ENCODE data around the gene GPHB5.

DNA sequence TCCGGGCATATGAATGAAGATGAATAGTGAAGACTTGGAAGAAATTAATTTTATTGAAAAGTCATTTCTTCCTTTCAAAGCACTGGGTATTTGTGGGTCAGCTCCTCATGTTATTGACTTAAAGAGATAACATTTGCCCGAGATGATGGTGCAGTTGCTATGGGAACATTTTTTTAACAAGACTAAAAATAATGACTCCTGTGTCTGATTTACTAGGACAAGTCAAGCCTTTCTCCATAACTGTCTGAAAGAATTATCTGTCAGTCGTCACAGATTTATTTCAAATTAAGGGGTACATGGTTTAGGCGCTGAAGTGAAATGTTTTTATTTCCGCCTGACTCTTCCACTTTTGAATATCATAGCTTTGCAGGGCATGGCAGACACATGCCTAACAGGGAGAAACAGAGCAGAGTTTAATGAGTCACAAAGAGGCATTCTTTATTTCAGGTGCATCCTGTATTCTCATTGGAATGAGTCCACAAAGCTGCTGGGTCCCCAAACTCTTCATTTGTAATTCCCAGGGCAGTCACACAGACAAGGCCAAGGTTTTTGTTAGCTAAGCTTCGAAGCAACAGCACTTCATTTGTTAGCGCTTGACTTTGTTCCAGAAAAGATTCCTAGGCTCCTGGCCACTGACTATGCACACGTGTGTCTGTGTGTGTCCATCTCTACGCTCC is 4.3 kb upstream of the GPHB5 start:
- no peak for TF ChIP-seq POLR2AphosphoS5 (IDR thresholded peaks at IDR 0.05; ENCODE audit: low read depth)
- TF ChIP-seq, protein P1, sequence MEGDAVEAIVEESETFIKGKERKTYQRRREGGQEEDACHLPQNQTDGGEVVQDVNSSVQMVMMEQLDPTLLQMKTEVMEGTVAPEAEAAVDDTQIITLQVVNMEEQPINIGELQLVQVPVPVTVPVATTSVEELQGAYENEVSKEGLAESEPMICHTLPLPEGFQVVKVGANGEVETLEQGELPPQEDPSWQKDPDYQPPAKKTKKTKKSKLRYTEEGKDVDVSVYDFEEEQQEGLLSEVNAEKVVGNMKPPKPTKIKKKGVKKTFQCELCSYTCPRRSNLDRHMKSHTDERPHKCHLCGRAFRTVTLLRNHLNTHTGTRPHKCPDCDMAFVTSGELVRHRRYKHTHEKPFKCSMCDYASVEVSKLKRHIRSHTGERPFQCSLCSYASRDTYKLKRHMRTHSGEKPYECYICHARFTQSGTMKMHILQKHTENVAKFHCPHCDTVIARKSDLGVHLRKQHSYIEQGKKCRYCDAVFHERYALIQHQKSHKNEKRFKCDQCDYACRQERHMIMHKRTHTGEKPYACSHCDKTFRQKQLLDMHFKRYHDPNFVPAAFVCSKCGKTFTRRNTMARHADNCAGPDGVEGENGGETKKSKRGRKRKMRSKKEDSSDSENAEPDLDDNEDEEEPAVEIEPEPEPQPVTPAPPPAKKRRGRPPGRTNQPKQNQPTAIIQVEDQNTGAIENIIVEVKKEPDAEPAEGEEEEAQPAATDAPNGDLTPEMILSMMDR (conservative IDR thresholded peaks at IDR 0.05; ENCODE audit: low read depth in 2 of 2) = no peak
- no peak for TF ChIP-seq EZH2 (IDR thresholded peaks at IDR 0.05; ENCODE audit: low read depth, unreplicated experiment)
- TF ChIP-seq, protein P2, sequence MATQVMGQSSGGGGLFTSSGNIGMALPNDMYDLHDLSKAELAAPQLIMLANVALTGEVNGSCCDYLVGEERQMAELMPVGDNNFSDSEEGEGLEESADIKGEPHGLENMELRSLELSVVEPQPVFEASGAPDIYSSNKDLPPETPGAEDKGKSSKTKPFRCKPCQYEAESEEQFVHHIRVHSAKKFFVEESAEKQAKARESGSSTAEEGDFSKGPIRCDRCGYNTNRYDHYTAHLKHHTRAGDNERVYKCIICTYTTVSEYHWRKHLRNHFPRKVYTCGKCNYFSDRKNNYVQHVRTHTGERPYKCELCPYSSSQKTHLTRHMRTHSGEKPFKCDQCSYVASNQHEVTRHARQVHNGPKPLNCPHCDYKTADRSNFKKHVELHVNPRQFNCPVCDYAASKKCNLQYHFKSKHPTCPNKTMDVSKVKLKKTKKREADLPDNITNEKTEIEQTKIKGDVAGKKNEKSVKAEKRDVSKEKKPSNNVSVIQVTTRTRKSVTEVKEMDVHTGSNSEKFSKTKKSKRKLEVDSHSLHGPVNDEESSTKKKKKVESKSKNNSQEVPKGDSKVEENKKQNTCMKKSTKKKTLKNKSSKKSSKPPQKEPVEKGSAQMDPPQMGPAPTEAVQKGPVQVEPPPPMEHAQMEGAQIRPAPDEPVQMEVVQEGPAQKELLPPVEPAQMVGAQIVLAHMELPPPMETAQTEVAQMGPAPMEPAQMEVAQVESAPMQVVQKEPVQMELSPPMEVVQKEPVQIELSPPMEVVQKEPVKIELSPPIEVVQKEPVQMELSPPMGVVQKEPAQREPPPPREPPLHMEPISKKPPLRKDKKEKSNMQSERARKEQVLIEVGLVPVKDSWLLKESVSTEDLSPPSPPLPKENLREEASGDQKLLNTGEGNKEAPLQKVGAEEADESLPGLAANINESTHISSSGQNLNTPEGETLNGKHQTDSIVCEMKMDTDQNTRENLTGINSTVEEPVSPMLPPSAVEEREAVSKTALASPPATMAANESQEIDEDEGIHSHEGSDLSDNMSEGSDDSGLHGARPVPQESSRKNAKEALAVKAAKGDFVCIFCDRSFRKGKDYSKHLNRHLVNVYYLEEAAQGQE (IDR thresholded peaks at IDR 0.05; ENCODE audit: unreplicated experiment) = no peak
- no peak for TF ChIP-seq ZNF331 (CRISPR knock-in tag; IDR thresholded peaks at IDR 0.05; ENCODE audit: low read depth)
- TF ChIP-seq NANOG (IDR thresholded peaks at IDR 0.05; ENCODE audit: borderline replicate concordance) = no peak
- no peak for TF ChIP-seq EZH2phosphoT487 (IDR thresholded peaks at IDR 0.05; ENCODE audit: unreplicated experiment)
- TF ChIP-seq, protein P3, sequence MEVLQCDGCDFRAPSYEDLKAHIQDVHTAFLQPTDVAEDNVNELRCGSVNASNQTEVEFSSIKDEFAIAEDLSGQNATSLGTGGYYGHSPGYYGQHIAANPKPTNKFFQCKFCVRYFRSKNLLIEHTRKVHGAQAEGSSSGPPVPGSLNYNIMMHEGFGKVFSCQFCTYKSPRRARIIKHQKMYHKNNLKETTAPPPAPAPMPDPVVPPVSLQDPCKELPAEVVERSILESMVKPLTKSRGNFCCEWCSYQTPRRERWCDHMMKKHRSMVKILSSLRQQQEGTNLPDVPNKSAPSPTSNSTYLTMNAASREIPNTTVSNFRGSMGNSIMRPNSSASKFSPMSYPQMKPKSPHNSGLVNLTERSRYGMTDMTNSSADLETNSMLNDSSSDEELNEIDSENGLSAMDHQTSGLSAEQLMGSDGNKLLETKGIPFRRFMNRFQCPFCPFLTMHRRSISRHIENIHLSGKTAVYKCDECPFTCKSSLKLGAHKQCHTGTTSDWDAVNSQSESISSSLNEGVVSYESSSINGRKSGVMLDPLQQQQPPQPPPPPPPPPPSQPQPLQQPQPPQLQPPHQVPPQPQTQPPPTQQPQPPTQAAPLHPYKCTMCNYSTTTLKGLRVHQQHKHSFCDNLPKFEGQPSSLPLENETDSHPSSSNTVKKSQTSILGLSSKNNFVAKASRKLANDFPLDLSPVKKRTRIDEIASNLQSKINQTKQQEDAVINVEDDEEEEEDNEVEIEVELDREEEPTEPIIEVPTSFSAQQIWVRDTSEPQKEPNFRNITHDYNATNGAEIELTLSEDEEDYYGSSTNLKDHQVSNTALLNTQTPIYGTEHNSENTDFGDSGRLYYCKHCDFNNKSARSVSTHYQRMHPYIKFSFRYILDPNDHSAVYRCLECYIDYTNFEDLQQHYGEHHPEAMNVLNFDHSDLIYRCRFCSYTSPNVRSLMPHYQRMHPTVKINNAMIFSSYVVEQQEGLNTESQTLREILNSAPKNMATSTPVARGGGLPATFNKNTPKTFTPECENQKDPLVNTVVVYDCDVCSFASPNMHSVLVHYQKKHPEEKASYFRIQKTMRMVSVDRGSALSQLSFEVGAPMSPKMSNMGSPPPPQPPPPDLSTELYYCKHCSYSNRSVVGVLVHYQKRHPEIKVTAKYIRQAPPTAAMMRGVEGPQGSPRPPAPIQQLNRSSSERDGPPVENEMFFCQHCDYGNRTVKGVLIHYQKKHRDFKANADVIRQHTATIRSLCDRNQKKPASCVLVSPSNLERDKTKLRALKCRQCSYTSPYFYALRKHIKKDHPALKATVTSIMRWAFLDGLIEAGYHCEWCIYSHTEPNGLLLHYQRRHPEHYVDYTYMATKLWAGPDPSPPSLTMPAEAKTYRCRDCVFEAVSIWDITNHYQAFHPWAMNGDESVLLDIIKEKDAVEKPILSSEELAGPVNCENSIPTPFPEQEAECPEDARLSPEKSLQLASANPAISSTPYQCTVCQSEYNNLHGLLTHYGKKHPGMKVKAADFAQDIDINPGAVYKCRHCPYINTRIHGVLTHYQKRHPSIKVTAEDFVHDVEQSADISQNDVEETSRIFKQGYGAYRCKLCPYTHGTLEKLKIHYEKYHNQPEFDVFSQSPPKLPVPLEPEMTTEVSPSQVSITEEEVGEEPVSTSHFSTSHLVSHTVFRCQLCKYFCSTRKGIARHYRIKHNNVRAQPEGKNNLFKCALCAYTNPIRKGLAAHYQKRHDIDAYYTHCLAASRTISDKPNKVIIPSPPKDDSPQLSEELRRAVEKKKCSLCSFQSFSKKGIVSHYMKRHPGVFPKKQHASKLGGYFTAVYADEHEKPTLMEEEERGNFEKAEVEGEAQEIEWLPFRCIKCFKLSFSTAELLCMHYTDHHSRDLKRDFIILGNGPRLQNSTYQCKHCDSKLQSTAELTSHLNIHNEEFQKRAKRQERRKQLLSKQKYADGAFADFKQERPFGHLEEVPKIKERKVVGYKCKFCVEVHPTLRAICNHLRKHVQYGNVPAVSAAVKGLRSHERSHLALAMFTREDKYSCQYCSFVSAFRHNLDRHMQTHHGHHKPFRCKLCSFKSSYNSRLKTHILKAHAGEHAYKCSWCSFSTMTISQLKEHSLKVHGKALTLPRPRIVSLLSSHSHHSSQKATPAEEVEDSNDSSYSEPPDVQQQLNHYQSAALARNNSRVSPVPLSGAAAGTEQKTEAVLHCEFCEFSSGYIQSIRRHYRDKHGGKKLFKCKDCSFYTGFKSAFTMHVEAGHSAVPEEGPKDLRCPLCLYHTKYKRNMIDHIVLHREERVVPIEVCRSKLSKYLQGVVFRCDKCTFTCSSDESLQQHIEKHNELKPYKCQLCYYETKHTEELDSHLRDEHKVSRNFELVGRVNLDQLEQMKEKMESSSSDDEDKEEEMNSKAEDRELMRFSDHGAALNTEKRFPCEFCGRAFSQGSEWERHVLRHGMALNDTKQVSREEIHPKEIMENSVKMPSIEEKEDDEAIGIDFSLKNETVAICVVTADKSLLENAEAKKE (CRISPR knock-in tag; IDR thresholded peaks at IDR 0.05) = no peak
- no peak for TF ChIP-seq CREB1 (CRISPR knock-in tag; IDR thresholded peaks at IDR 0.05; ENCODE audit: low read depth)
- TF ChIP-seq JUNB (IDR thresholded peaks at IDR 0.05; ENCODE audit: unreplicated experiment) = no peak

Measured in GM23338 (cell line).